Stomach (tissue), 4 donors: ENCODE measurements around the gene MDH1.

Source experiments
- EP300 ChIP-seq: sonication (generic); formaldehyde crosslinking; IDR thresholded peaks from one replicate; pipeline ENCODE4 v1.6.1; 2017; ENCODE audit warnings: antibody characterized with exemption
- POLR2A ChIP-seq, 4 donors: fragments of 450-650 bp; IDR thresholded peaks; one replicate each; pipeline ENCODE4 v1.6.1; 2016; ENCODE audit warnings: antibody characterized with exemption in 4 of 4, control low read depth in 2 of 4, mild to moderate bottlenecking in 1 of 4, moderate library complexity in 1 of 4
- TF ChIP-seq, protein P1 (sequence below), 7 experiments: fragments of 450-650 bp in 4 of 7; fragments of 200-600 bp in 3 of 7; sonication (generic) in 3 of 7; IDR thresholded peaks; one replicate each; pipeline ENCODE4 v1.5.1; 2016 to 2019; ENCODE audit warnings: antibody characterized with exemption in 7 of 7, control low read depth in 2 of 7, mild to moderate bottlenecking in 1 of 7

DNA sequence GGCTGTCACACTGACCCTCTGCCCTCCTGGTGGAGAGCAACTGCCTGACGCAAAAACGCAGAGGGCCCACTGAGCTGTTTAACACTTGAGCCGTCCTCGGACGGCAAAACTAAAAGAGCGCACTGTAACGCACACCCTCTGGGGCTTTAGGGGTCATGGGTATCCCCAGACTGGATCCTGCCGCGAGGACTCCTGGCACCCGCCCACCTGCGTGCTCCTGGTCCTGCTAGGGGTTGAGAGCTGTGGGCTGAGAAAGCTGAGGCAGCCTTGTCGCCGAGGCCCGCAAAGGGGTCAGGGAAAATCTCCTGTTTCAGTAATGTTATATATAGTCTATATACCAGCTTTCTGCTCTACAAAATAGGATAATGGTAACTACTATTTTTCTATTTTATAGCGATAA, 39.1 kb downstream of the MDH1 start:
- TF ChIP-seq, protein P1, sequence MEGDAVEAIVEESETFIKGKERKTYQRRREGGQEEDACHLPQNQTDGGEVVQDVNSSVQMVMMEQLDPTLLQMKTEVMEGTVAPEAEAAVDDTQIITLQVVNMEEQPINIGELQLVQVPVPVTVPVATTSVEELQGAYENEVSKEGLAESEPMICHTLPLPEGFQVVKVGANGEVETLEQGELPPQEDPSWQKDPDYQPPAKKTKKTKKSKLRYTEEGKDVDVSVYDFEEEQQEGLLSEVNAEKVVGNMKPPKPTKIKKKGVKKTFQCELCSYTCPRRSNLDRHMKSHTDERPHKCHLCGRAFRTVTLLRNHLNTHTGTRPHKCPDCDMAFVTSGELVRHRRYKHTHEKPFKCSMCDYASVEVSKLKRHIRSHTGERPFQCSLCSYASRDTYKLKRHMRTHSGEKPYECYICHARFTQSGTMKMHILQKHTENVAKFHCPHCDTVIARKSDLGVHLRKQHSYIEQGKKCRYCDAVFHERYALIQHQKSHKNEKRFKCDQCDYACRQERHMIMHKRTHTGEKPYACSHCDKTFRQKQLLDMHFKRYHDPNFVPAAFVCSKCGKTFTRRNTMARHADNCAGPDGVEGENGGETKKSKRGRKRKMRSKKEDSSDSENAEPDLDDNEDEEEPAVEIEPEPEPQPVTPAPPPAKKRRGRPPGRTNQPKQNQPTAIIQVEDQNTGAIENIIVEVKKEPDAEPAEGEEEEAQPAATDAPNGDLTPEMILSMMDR (IDR thresholded peaks at IDR 0.05) = no peak
- TF ChIP-seq POLR2A (IDR thresholded peaks at IDR 0.05) (no peak), EP300 (no peak)
